Measurements from ENCODE around the gene HNRNPA0.
"Not testable (repeated sequence)": the region's sequence is repeated elsewhere in the genome, so short reads cannot be mapped to it uniquely, and the experiment has no call there.

The HNRNPA0 gene

DNA sequence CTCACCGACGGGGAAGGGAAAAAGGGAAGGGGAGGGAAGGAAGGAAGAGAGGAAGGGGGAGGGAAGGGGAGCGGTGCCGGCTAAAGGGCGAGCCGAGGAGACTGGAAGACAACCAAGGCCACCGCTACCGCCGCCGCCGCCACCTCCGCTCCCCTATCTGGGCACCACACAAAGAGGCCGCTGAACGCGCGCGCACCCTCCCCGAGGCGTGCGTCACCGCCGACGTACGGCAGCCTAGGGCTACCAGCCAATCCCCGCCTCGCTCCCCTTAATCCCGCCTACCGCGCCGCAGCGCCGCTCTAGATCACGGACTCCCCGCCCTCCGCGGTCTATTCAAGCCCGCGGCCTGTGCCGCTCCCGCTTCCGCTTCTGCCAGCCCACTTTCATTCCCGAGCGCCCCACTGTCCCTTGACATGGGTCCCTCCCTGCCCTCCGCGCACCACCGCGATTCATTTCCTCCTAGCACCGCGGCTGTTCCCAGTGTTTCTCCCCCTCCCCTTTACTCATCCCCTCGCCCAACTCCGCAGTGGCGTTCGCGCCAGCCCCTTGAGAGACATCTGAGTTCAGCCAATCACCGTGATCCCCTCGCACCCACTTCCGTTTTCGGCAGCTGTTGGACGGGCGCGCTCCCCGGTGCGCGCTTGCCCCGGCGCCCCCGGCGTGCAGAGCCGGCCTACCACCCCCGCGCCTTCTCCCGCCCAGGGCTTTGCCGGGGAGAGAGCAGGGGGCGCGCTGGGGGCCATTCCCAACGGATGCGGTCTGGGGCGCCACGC lies at the start of gene HNRNPA0:
Gene HNRNPA0, minus strand, starts transcription at position 176 of the 773 bp plus-strand sequence. CDS start 297 bp downstream, outside the sequence.
- DNase-seq (ENCODE audit: extremely low read depth in 1 of 2, low read depth in 1 of 2), result peak; percentile 93

DNA sequence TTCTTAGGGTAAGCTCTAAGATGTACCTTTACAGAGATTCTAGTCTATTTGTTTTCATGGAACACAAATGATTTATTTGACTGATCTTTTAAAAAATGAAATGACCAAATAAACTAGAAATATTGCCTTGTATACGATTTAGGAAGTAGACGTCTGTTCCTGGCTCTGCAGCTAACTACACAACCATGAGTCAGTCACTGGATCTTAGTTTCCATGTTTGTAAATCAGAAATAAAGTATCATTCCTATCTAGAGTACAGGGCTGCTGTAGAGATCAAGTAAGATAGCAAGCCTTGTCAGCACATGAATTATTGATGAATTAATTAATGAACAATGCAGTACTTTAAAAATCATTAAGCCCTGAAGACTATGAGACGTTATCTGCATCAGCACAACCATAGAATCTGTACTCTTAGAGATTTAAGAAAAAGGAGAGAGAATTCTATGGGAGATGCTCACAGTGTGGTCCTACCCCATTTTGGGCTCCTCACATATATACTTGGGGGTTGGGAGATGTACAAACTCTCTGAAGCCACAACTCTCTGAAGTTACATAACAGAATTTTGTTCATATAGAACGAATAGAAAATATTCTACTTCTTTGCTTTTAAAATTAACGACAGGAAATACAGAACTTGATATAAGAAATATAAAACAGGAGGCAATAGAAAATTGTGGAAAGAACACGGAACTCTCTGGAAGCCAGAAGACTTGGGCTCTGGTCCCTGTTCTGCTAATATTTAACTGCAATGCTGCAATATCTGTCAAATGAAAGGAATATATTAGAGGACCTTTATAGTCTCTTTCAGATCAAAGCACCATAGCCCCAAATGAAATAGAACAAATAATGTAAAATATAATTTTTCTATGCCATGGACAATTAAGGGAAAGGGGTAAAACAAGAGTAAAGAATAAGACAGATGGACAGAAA lies 48.4 kb upstream of the HNRNPA0 start:
- DNase-seq (ENCODE audit: extremely low read depth in 1 of 2, low read depth in 1 of 2), result no peak

DNA sequence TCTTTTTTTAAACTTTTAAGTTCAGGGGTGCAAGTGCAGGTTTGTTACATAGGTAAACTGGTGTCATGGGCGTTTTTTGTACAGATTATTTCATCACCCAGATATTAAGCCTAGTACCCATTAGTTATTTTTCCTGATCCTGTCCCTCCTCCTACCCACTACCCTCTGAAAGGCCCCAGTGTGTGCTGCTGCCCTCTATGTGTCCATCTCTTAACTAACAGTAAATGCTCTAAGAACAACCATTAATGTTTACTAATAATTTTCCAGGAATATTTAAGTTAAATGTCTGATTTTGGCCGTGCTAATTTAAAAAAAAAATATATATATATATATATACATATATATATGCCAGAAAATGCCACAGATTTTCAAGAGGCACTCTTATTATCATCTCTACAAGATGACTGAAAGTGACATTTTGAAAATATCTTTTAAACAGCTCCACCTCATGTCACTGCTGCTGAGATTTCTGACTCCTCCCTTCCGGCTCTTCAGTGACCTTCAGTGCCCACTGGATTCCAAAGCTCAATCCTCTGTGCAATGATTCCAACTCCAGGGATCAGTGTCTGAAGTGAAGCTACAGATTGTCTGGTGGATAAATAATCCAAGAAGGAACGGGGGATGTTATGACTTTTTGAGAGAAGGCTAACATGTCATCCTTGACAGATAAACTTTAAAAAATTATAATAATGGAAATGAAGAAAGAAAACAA lies 46.7 kb upstream of the HNRNPA0 start:
- DNase-seq (ENCODE audit: extremely low read depth in 1 of 2, low read depth in 1 of 2), result no peak

- DNase-seq (ENCODE audit: extremely low read depth in 1 of 2, low read depth in 1 of 2), result no peak
Measured at GRCh38 chr5:137796279-137796678, 42.1 kb upstream of the HNRNPA0 start.

GRCh38 chr5:137794863-137795262 lies 40.7 kb upstream of the HNRNPA0 start:
- DNase-seq (ENCODE audit: extremely low read depth in 1 of 2, low read depth in 1 of 2), result no peak

DNA sequence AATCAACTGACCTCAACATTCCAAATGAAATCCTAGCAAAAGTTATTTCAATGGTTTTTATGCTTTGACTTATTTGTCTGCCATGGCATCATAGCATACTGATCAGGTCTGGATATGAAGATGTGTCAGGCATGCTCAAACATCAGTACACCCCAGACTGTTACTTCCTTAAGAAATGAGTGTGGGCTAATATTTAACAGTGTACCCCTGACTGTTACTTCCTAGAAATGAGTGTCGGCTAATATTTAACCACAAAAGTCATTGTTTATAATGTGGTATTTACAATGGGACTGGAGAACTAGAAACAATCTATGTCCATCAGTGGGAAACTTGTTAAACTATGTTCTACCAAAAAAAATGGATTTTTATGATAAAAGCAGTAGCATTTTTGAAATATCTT lies 38.1 kb upstream of the HNRNPA0 start:
- no peak for DNase-seq (ENCODE audit: extremely low read depth in 1 of 2, low read depth in 1 of 2)

DNA sequence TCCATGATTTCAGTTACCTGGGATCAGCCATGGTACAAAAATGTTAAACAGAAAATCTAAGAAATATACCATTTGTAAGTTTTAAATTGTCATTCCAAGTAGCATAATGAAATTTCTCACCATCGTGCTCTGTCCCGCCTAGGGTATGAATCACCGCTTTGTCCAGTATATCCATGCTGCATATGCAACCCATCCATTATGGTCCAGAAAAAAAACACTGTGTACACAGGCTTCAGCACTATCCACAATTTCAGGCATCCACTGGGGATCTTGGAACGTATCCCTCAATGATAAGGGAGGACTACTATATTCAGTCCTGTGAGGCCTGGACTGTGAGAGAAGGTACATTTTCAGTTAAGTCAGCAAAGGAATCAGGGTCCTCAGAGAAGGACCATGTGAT lies 37.6 kb upstream of the HNRNPA0 start:
- no peak for DNase-seq (ENCODE audit: extremely low read depth in 1 of 2, low read depth in 1 of 2)

- no peak for DNase-seq (ENCODE audit: extremely low read depth in 1 of 2, low read depth in 1 of 2)
Measured at GRCh38 chr5:137791387-137791786, 37.2 kb upstream of the HNRNPA0 start.

- not testable (repeated sequence) for DNase-seq (ENCODE audit: extremely low read depth in 1 of 2, low read depth in 1 of 2)
Measured at GRCh38 chr5:137788560-137788959, 34.4 kb upstream of the HNRNPA0 start.

DNA sequence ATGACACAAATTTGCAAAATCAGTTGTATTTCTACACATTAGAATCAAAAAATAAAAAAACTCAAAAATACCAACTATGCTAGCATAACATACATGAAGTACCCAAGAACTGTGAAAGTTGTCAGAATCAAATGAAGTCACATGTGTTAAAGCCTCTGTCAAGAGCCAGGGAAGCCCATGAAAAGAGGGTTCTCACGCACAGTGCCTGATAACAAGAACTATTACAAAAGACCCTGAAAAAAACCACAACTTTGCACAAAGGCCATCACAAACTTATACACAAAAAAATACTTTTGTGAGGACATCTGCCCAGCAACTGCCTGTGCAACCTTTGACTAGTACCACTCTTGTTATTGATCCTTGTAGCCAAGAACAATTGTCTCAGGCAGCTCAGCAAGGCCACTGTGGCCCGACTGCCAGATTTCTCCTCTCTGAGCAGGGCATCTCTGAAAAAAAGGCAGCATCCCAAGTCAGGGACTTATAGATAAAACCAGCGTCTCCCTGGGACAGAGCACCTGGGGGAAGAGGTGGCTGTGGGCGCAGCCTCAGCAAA lies 28.9 kb upstream of the HNRNPA0 start:
- DNase-seq (ENCODE audit: extremely low read depth in 1 of 2, low read depth in 1 of 2), result no peak

DNA sequence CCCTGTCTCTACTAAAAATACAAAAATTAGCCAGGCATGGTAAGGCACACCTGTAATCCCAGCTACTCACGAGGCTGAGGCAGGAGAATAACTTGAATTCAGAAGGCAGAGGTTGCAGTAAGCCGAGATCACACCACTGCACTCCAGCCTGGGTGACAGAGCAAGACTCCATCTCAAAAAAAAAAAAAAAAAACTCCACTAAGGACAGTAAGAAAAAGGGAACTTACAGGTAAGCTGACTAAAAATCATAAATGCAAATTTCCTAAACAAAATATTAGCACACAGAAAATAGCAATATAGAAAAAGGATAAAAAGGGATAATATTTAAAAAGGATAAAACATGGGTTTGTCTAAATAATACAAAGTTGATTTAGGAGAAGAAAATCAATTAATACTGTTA lies 27.9 kb upstream of the HNRNPA0 start:
- no peak for DNase-seq (ENCODE audit: extremely low read depth in 1 of 2, low read depth in 1 of 2)

DNA sequence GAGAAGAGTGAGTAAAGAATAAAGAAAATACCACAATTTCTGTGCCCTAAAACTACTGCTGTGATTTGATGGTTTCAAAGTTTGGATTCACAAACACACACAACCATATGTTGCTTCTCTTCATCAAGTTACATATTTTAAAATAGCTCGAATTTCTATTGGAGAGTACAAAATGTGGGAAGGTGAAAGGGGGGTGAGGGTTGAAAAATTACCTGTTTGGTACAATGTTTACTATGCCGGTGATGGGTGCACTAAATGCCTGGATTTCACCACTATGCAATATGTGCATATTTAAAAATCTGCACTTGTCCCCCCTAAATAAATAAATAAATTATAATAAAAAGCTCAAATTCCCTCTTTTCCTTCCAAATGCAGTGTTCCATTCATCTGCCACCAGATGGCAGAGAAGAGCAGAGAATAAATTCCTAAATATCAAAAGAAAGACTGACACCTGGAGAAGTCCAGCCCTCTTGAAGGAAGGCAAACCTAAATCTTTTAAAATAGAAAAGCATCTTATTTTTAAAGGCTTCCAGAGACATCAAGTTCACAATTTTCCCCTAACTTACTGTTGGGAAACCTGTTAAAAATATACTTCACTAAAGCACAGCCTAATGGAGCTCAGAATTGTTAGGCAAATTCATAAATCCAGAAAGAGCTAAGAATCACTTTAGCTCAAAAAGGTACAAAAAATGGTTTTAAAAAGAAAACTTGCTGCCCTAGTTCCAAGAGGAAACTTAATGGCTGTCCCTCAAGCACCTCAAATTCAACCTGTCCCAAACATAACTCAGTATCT lies 24.8 kb upstream of the HNRNPA0 start:
- no peak for DNase-seq (ENCODE audit: extremely low read depth in 1 of 2, low read depth in 1 of 2)

DNA sequence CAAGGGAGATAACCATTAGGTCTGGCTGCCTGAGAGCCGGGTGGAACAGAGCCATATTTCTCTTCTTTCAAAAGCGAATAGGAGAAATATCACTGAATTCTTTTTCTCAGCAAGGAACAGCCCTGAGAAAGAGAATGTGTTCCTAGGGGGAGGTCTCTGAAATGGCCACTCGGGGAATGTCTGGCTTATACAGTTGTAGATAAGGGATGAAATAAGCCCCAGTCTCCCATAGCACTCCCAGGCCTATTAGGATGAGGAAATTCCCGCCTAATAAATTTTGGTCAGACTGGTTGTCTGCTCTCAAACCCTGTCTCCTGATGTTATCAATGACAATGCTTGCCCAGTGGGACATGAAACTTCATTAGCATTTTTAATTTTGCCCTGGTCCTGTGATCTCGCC lies 13.8 kb upstream of the HNRNPA0 start:
- DNase-seq (ENCODE audit: extremely low read depth in 1 of 2, low read depth in 1 of 2), result not testable (repeated sequence)

DNA sequence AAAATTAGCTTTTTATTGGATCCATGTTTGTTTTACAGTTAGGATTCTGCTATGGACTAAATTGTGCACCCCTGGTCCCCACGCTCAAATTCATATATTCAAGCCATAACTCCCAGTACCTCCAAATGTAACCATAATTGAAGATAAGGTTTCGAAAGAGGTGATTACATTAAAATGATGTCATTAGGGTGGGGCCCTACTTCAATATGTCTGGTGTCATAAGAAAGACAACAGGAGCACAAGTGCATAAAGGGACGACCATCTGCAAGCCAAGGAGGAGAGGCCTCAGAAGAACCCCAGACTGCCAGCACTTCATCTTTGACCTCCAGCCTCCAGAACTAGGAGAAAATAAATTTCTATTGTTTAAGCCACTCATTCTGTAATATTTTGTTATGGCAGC lies 7.4 kb upstream of the HNRNPA0 start:
- no peak for DNase-seq (ENCODE audit: extremely low read depth in 1 of 2, low read depth in 1 of 2)

DNA sequence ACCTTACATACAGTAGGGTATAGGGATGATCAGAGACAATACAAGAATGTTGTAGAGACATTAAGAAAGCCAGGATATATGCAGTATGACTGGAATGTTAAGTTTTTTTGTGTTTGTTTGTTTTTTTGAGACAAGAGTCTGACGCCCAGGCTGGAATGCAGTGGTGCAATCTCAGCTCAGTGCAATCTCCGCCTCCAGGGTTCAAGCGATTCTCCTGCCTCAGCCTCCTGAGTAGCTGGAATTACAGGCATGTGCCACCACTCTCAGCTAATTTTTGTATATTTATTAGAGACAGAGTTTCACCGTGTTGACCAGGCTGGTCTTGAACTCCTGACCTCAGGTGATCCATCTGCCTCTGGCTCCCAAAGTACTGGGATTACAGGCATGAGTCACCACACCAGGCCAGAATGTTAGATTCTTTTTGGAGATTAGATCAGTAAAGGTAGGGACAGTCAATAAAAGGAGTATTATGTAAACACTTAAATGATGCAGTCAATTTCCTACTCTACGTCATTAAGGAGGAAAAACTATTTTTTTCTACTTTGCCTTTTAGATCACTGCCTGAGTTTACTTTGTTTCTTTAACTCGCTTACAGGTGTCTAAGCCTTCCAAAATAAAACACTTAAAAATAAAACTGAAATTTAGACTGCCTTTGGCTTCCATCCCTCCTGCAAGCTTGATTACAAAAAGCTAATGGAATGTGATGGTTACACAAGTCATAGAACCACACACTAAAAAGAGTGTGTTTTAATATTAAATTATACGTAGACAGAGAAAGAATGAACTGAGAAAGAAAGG lies 6.8 kb upstream of the HNRNPA0 start:
- DNase-seq (ENCODE audit: extremely low read depth in 1 of 2, low read depth in 1 of 2), result no peak

- DNase-seq (ENCODE audit: extremely low read depth in 1 of 2, low read depth in 1 of 2), result no peak
Measured at GRCh38 chr5:137760294-137760693, 6.1 kb upstream of the HNRNPA0 start.

GRCh38 chr5:137758715-137759306 lies 4.6 kb upstream of the HNRNPA0 start:
- no peak for DNase-seq (ENCODE audit: extremely low read depth in 1 of 2, low read depth in 1 of 2)

DNA sequence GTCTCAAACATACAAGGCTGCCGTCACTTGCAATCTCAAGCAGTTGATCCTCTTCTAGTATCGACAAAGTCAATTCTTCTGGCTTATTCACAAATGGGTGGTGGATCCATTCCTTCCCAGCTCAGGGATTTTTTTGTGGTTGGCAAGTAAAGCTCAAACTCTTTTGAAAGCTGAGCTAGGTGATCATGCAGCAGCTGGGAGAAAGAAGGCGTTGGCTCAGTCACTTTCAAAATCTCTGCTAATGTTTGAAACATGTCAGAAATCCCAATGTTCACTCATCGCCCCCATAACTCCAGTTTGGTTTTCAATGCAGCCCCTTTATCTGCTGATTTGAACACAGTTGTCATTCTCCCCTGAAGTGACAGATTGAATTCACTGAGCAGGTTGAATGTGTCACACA lies 4.0 kb upstream of the HNRNPA0 start:
- no peak for DNase-seq (ENCODE audit: extremely low read depth in 1 of 2, low read depth in 1 of 2)

DNA sequence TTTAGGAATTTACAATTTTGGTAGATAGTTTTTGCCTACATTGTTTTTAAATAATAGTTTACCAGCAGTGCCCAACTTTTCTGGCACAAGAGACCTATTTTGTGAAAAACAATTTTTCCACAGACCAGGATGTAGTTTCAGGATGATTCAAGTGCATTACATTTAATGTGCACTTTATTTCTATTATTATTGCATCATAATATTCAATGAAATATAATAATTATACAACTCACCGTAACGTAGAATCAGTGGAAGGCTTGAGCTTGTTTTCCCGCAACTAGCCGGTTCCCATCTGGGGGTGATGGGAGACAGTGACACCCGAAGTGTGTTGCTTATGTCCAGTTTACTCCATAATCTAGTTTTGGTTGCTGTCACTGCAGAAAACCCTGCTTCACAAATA lies 3.5 kb upstream of the HNRNPA0 start:
- DNase-seq (ENCODE audit: extremely low read depth in 1 of 2, low read depth in 1 of 2), result no peak
